Left ventricle myocardium inferior (tissue), 1 donor: ENCODE data around the gene MTRFR. TPM values are rescaled to one million over a fixed set of nuclear protein-coding genes. Genes with fewer than 3 reads are reported as not detected.

Experiments used
- DNase-seq: peaks from one replicate; pipeline ENCODE4 v3.0.0-alpha.2; 2020
- H3K27ac ChIP-seq: fragments of 200-600 bp; replicated peaks from 2 replicates; pipeline ENCODE4 v1.8.0; 2021
- H3K27me3 ChIP-seq: fragments of 200-600 bp; 2 replicates; pipeline ENCODE4 v1.8.0; 2021; ENCODE audit warnings: low read depth
- H3K36me3 ChIP-seq: fragments of 200-600 bp; 2 replicates; pipeline ENCODE4 v1.8.0; 2021
- H3K4me1 ChIP-seq: fragments of 200-600 bp; 2 replicates; pipeline ENCODE4 v1.8.0; 2021
- H3K4me3 ChIP-seq: fragments of 200-600 bp; 2 replicates; pipeline ENCODE4 v1.8.0; 2021; ENCODE audit warnings: mild to moderate bottlenecking, moderate library complexity
- H3K9me3 ChIP-seq: fragments of 200-600 bp; replicated peaks from 2 replicates; pipeline ENCODE4 v1.8.0; 2021
- intact Hi-C: fragments of 100-400 bp; cut with micrococcal nuclease; formaldehyde crosslinking; loops from one replicate; pipeline ENCODE4 v1.11.0; 2022
- total RNA-seq: library from RNA; stranded (reverse); fragmentation: NEBNext Ultra II Directional; extraction: Animal tissue kit (Norgen Biotek cat#: 25700); gene quantifications from one replicate; pipeline ENCODE4 v1.2.1, GENCODE V29; 2021
- TF ChIP-seq, protein P1 (sequence below): fragments of 200-600 bp; IDR thresholded peaks from 2 replicates; pipeline ENCODE4 v1.8.0; 2021; ENCODE audit warnings: antibody characterized with exemption, mild to moderate bottlenecking, borderline replicate concordance
- donor health status: DM: no; HTN: yes; CAD: no; lungs with severe emphysema.

The MTRFR gene
- total RNA-seq, 1 donor from 2014 or later = 8.4 TPM

DNA sequence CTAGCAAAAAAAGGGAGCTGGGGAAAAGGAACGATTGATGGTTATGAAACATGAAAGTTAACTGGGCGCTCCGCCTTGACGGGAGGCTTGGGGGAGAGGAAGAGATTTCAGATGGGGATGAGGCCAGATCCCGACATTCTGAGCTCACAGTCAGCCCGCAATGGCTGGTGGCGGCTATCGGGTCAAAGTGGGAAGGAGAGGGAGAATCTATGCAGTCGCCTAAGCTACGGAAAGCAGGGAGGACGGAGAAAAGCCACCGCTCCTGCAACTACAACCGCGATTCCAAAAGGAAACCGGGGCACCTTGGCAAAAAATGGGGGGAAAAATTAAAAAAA lies 797 bp upstream of the MTRFR start:
- Histone ChIP-seq H3K9me3 (no peaks in the 10 kb centered on the region), H3K27me3 (no peaks in the 10 kb centered on the region), H3K36me3 (peaks cover 7% of the 10 kb centered on the region), H3K4me1 (peaks cover 66% of the 10 kb centered on the region), H3K27ac (peak overlapping the region; percentile 94), H3K4me3 (peak overlapping the region; percentile 82)
- intact Hi-C loops = loop anchor here (10.0 kb wide), 1 partner anchor 248 kb away; the partner anchor contains the start of gene ARL6IP4
- no peak for DNase-seq
- TF ChIP-seq, protein P1, sequence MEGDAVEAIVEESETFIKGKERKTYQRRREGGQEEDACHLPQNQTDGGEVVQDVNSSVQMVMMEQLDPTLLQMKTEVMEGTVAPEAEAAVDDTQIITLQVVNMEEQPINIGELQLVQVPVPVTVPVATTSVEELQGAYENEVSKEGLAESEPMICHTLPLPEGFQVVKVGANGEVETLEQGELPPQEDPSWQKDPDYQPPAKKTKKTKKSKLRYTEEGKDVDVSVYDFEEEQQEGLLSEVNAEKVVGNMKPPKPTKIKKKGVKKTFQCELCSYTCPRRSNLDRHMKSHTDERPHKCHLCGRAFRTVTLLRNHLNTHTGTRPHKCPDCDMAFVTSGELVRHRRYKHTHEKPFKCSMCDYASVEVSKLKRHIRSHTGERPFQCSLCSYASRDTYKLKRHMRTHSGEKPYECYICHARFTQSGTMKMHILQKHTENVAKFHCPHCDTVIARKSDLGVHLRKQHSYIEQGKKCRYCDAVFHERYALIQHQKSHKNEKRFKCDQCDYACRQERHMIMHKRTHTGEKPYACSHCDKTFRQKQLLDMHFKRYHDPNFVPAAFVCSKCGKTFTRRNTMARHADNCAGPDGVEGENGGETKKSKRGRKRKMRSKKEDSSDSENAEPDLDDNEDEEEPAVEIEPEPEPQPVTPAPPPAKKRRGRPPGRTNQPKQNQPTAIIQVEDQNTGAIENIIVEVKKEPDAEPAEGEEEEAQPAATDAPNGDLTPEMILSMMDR = no peak

- H3K27me3 ChIP-seq = no peaks in the 10 kb centered on the region
- intact Hi-C loops = loop anchor here (10.0 kb wide), 1 partner anchor 249 kb away; the partner anchor contains the start of gene ARL6IP4
- no peaks in the 10 kb centered on the region for H3K9me3 ChIP-seq
- peak overlapping the region; percentile 82 for H3K4me3 ChIP-seq
- H3K36me3 ChIP-seq = peaks cover 7% of the 10 kb centered on the region
- H3K4me1 ChIP-seq = peaks cover 77% of the 10 kb centered on the region
- H3K27ac ChIP-seq = peak overlapping the region; percentile 94
- no peak for DNase-seq
- TF ChIP-seq, protein P1 = no peak
These were observed 471 bp downstream of the MTRFR start for GRCh38 chr12:123233505-123234308.

GRCh38 chr12:123237646-123238329 lies 4.6 kb downstream of the MTRFR start:
- intact Hi-C loops = loop anchor here (10.0 kb wide), 1 partner anchor 253 kb away; the partner anchor contains the start of gene ARL6IP4

GRCh38 chr12:123238330-123238682 lies 5.1 kb downstream of the MTRFR start:
- Histone ChIP-seq H3K9me3 (no peaks in the 10 kb centered on the region), H3K4me1 (peaks cover 65% of the 10 kb centered on the region), H3K27me3 (no peaks in the 10 kb centered on the region), H3K27ac (no peak overlapping the region), H3K36me3 (peaks cover 7% of the 10 kb centered on the region), H3K4me3 (no peak overlapping the region)
- intact Hi-C loops = loop anchor here (10.0 kb wide), 1 partner anchor 254 kb away; the partner anchor contains the start of gene ARL6IP4
- TF ChIP-seq, protein P1 = no peak
- DNase-seq = no peak

More at GRCh38 chr12:123237646-123238329, 4.6 kb downstream of the MTRFR start:
- H3K4me3 ChIP-seq = no peak overlapping the region
- H3K27me3 ChIP-seq = no peaks in the 10 kb centered on the region
- peaks cover 60% of the 10 kb centered on the region for H3K4me1 ChIP-seq
- TF ChIP-seq, protein P1 = peak; percentile 79
- peak overlapping the region; percentile 33 for H3K27ac ChIP-seq
- no peaks in the 10 kb centered on the region for H3K9me3 ChIP-seq
- H3K36me3 ChIP-seq = peaks cover 7% of the 10 kb centered on the region
- peak; percentile 64 for DNase-seq

DNA sequence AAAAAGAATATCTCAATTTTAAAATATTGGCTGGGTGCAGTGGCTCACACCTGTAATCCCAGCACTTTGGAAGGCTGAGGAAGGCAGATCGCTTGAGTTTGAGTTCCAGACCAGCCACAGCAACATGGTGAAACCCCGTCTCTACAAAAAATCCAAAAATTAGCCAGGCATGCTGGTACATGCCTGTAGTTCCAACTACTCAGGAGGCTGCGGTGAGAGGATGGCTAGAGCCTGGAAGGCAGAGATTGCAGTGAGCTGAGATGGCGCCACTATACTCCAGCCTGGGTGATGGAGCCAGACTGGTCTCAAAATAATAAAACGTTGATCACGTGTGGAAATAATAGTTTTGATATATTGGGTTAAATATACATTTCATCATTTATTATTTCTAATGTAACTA lies 5.7 kb downstream of the MTRFR start:
- no peaks in the 10 kb centered on the region for H3K9me3 ChIP-seq
- peaks cover 7% of the 10 kb centered on the region for H3K36me3 ChIP-seq
- intact Hi-C loops = loop anchor here (10.0 kb wide), 1 partner anchor 254 kb away; the partner anchor contains the start of gene ARL6IP4
- H3K27ac ChIP-seq = no peak overlapping the region
- H3K27me3 ChIP-seq = no peaks in the 10 kb centered on the region
- peaks cover 61% of the 10 kb centered on the region for H3K4me1 ChIP-seq
- DNase-seq = no peak
- TF ChIP-seq, protein P1 = no peak
- H3K4me3 ChIP-seq = no peak overlapping the region
